SU-DHL-6 (cell line): ENCODE data around the gene JMY.
"Not testable (repeated sequence)": the region's sequence is repeated elsewhere in the genome, so short reads cannot be mapped to it uniquely, and the experiment has no call there.

Source experiments
- EZH2phosphoT487 ChIP-seq: fragments of 200-600 bp; sonication (generic), shearing (Covaris generic); conservative IDR thresholded peaks from 2 replicates; pipeline ENCODE4 v1.6.1; 2018; ENCODE audit warnings: mild to moderate bottlenecking, antibody characterized with exemption, low read length, moderate library complexity, mixed read lengths
- TF ChIP-seq, protein P1 (sequence below): fragments of 200-600 bp; sonication (generic); IDR thresholded peaks from one replicate; pipeline ENCODE4 v1.5.1; 2017; ENCODE audit warnings: antibody characterized with exemption, mild to moderate bottlenecking, low read length, moderate library complexity; ENCODE audit not compliant: insufficient read depth, poor library complexity, severe bottlenecking

DNA sequence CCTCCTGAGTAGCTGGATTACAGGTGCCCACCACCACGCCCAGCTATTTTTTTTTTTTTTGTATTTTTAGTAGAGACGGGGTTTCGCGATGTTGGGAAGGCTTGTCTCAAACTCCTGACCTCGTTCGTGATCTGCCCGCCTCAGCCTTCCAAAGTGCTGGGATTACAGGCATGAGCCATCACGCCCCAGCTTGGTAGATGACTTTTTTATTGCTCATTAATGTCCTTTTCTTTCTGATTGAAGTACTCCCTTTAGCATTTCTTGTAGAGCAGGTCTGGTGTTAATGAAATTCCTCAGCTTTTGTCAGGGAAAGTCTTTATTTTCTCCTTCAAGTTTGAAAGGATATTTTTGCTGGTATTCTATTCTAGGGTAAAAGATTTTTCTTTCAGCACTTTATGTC lies 18.1 kb downstream of the JMY start:
- TF ChIP-seq, protein P1, sequence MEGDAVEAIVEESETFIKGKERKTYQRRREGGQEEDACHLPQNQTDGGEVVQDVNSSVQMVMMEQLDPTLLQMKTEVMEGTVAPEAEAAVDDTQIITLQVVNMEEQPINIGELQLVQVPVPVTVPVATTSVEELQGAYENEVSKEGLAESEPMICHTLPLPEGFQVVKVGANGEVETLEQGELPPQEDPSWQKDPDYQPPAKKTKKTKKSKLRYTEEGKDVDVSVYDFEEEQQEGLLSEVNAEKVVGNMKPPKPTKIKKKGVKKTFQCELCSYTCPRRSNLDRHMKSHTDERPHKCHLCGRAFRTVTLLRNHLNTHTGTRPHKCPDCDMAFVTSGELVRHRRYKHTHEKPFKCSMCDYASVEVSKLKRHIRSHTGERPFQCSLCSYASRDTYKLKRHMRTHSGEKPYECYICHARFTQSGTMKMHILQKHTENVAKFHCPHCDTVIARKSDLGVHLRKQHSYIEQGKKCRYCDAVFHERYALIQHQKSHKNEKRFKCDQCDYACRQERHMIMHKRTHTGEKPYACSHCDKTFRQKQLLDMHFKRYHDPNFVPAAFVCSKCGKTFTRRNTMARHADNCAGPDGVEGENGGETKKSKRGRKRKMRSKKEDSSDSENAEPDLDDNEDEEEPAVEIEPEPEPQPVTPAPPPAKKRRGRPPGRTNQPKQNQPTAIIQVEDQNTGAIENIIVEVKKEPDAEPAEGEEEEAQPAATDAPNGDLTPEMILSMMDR: not testable (repeated sequence)
- not testable (repeated sequence) for TF ChIP-seq EZH2phosphoT487
